ENCODE measurements around the gene RAI14. TPM values are rescaled to one million over a fixed set of nuclear protein-coding genes. Genes with fewer than 3 reads are reported as not detected.

The RAI14 gene
- total RNA-seq, 2 experiments from 2014 or later = 0.08 to 0.50 TPM

GRCh38 chr5:34624691-34625090 lies 31.4 kb upstream of the RAI14 start:
- ChIA-PET CTCF (interaction anchor here (0.7 kb wide), 1 partner anchor 17 kb away, joined by 3 read pairs; no protein-coding TSS in a partner anchor), POLR2A (no interaction called here)
- H3K4me1 Mint-ChIP-seq = no peaks in the 10 kb centered on the region
- H3K4me3 Mint-ChIP-seq = no peak overlapping the region
- no peak for DNase-seq
- no peaks in the 10 kb centered on the region for H3K9me3 Mint-ChIP-seq
- no peak overlapping the region for H3K27ac Mint-ChIP-seq
- no peaks in the 10 kb centered on the region for H3K27me3 Mint-ChIP-seq
- H3K36me3 Mint-ChIP-seq (ENCODE audit: low read depth) = no peaks in the 10 kb centered on the region

DNA sequence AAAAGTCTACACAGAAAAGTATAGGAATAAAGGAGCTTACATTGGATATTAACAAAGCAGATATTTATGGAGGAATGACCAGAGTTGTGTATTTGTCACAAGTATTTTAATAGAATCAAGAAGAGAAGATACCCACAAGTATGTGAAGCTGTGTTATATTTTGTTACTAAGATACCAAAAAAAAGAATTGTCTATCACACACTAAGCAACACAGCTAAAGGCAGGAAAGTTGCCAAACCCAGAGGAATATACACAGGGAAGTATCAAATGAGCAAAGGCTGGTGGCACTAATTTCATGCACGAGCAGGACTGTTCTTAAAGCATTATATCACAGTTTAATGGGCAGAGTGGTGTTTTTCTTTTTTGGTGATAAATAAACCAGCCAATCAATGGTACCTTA lies 30.9 kb upstream of the RAI14 start:
- Mint-ChIP-seq H3K9me3 (no peaks in the 10 kb centered on the region), H3K4me3 (no peak overlapping the region), H3K27ac (no peak overlapping the region), H3K36me3 (ENCODE audit: low read depth) (no peaks in the 10 kb centered on the region), H3K27me3 (no peaks in the 10 kb centered on the region), H3K4me1 (no peaks in the 10 kb centered on the region)
- POLR2A ChIA-PET = no interaction called here
- CTCF ChIA-PET = interaction anchor here (0.6 to 0.7 kb wide), 3 partner anchors 17 to 747 kb away, joined by 3 read pairs; no protein-coding TSS in a partner anchor
- DNase-seq = no peak

- Mint-ChIP-seq H3K9me3 (no peaks in the 10 kb centered on the region), H3K4me1 (no peaks in the 10 kb centered on the region), H3K4me3 (no peak overlapping the region), H3K36me3 (ENCODE audit: low read depth) (no peaks in the 10 kb centered on the region), H3K27me3 (peaks cover 4% of the 10 kb centered on the region), H3K27ac (no peak overlapping the region)
- POLR2A ChIA-PET = no interaction called here
- CTCF ChIA-PET = no interaction called here
- no peak for DNase-seq
These were observed 30.1 kb upstream of the RAI14 start for GRCh38 chr5:34626036-34626435.

DNA sequence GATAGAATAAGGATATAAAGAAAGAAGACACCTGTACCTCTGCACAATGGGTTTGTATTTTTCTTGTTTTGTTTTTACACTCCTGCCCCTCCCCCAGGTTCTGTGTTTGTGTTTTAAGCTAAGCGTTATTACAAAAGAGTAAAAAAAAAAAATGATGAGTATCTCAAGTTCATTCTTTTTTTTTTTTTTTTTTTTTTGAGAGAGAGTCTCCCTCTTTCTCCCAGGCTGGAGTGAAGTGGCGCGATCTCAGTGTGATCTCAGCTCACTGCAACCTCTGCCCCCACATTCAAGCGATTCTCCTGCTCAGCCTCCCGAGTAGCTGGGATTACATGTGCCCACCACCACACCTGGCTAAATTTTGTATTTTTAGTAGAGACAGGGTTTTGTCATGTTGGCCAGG lies 29.4 kb upstream of the RAI14 start:
- Mint-ChIP-seq H3K9me3 (no peaks in the 10 kb centered on the region), H3K36me3 (ENCODE audit: low read depth) (no peaks in the 10 kb centered on the region), H3K4me1 (no peaks in the 10 kb centered on the region), H3K27me3 (peaks cover 4% of the 10 kb centered on the region), H3K4me3 (no peak overlapping the region), H3K27ac (no peak overlapping the region)
- ChIA-PET CTCF (no interaction called here), POLR2A (no interaction called here)
- DNase-seq = no peak

GRCh38 chr5:34627794-34628193 lies 28.3 kb upstream of the RAI14 start:
- CTCF ChIA-PET = no interaction called here
- Mint-ChIP-seq H3K27ac (no peak overlapping the region), H3K4me3 (no peak overlapping the region), H3K9me3 (no peaks in the 10 kb centered on the region), H3K4me1 (no peaks in the 10 kb centered on the region), H3K27me3 (peaks cover 4% of the 10 kb centered on the region), H3K36me3 (ENCODE audit: low read depth) (no peaks in the 10 kb centered on the region)
- POLR2A ChIA-PET = no interaction called here
- DNase-seq = no peak

- Mint-ChIP-seq H3K4me1 (no peaks in the 10 kb centered on the region), H3K4me3 (no peak overlapping the region), H3K36me3 (ENCODE audit: low read depth) (no peaks in the 10 kb centered on the region), H3K27ac (no peak overlapping the region), H3K9me3 (no peaks in the 10 kb centered on the region), H3K27me3 (peaks cover 4% of the 10 kb centered on the region)
- ChIA-PET POLR2A (no interaction called here), CTCF (no interaction called here)
- no peak for DNase-seq
These were observed 27.8 kb upstream of the RAI14 start for GRCh38 chr5:34628373-34628772.

GRCh38 chr5:34630596-34630995 lies 25.5 kb upstream of the RAI14 start:
- H3K9me3 Mint-ChIP-seq = no peaks in the 10 kb centered on the region
- CTCF ChIA-PET = no interaction called here

DNA sequence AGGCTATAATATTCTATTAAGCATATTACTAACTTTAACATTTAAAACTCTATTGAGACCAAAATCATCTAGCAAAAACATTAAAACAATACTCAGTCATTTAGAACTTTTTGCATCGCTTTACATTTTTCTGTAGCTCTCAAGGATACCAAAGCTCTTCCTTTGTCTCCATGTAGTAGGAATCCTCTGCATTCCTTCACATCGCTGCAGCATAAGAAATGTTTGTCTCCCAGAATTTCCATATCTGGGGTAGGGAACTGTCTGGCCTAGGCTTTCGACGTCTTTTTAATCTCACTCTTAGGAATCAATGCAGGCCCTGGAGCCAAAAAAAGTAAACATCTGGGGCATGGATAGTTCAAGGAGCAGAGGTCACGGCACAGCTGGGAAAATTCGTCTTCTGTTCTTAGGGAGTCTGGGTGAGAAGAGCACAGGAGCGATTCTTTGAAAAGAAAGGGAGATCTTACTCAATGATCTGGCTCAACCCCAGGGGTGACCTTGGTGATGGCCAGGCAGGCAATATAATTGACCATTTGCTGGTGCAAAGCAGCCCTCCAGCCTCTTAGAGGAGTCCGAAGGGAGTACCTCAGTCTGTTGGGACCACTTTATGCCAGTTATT lies 23.2 kb upstream of the RAI14 start:
- H3K4me3 Mint-ChIP-seq = no peak overlapping the region
- no peaks in the 10 kb centered on the region for H3K9me3 Mint-ChIP-seq
- DNase-seq = no peak
- no peak overlapping the region for H3K27ac Mint-ChIP-seq
- ChIA-PET CTCF (no interaction called here), POLR2A (no interaction called here)
- H3K4me1 Mint-ChIP-seq = no peaks in the 10 kb centered on the region
- peaks cover 4% of the 10 kb centered on the region for H3K27me3 Mint-ChIP-seq
- H3K36me3 Mint-ChIP-seq (ENCODE audit: low read depth) = no peaks in the 10 kb centered on the region

More at GRCh38 chr5:34630596-34630995, 25.5 kb upstream of the RAI14 start:
- Mint-ChIP-seq H3K4me3 (no peak overlapping the region), H3K27me3 (peaks cover 4% of the 10 kb centered on the region), H3K27ac (no peak overlapping the region), H3K36me3 (ENCODE audit: low read depth) (no peaks in the 10 kb centered on the region), H3K4me1 (no peaks in the 10 kb centered on the region)
- POLR2A ChIA-PET = no interaction called here
- no peak for DNase-seq

DNA sequence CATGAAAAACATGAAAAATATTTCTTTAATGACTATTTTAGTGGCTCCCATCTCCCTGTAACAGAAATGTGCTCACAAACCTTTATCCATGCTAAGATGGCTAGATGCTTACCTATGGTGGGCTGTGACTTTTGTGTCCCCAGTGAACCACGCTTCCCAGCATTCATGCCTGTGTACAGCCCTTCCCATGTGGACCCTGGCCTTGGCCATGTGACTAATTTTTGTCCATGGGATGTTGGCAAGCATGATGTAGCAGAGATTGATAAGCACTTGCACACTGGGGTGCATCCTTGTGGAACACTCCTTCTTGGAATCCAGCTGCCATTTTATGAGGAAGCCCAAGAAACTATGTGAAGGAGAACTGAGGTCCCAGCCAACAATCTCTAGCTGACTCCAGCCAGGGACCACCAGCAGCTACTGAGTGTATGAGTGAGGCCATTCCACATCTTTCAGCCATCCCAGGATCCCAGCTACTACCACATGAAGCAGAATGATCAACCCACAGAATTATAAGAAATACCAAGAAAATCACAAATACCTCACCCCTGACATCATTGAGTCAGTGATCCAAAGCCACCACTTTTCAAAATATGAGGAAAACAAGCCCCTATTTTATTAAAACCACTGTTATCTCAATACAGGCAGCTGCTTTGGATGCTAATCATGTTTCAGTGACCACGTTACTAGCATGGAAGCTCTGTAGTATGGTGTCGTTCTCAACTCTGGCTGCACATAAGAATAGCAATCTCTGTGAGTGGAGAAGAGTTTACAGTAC lies 16.1 kb upstream of the RAI14 start:
- H3K9me3 Mint-ChIP-seq = no peaks in the 10 kb centered on the region
- DNase-seq = no peak
- no peaks in the 10 kb centered on the region for H3K36me3 Mint-ChIP-seq (ENCODE audit: low read depth)
- peaks cover 16% of the 10 kb centered on the region for H3K27me3 Mint-ChIP-seq
- no peaks in the 10 kb centered on the region for H3K4me1 Mint-ChIP-seq
- CTCF ChIA-PET = interaction anchor here (0.6 kb wide), 1 partner anchor 100 kb away, joined by 4 read pairs; no protein-coding TSS in a partner anchor
- H3K27ac Mint-ChIP-seq = no peak overlapping the region
- POLR2A ChIA-PET = no interaction called here
- no peak overlapping the region for H3K4me3 Mint-ChIP-seq

DNA sequence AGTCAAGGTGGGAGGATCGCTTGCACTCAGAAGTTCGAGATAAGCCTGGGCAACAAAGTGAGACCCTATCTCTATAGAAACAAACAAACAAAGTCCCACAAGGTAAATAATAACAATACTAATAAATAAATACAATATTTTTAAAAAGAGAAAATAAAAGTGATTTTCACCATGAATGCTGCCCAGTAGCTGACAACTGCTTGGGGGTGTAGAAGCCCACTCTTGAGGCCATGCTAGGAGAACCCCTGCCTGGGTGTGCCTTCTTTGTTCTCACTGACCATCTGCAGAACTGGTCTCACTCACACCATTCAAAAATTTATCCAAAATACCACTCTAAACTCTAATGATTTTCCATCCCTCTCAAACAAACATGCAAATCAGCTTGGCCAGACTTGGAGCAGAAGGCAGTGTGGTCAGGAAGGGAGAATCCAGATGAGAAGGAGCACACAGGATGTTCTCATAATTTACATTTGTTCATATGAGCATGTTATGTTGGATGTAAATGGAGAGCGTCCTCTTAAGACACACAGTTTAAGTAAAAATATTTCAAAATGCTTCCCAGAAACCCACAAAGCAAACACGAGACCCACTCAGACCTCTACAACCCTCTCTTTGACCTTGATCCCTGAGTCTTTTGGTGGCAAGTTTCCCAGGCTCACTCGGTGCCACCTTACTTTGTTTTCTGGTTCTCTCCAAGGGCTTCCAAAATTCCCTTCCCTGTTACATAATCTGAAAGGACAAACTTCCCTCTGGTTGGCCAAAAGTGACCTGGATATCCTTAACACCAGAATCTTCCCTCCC lies 7.9 kb upstream of the RAI14 start:
- CTCF ChIA-PET = no interaction called here
- no peak for DNase-seq
- Mint-ChIP-seq H3K27ac (no peak overlapping the region), H3K9me3 (peaks cover 2% of the 10 kb centered on the region), H3K36me3 (ENCODE audit: low read depth) (no peaks in the 10 kb centered on the region), H3K4me1 (no peaks in the 10 kb centered on the region), H3K4me3 (no peak overlapping the region), H3K27me3 (peaks cover 27% of the 10 kb centered on the region)
- POLR2A ChIA-PET = no interaction called here

- no peak overlapping the region for H3K4me3 Mint-ChIP-seq
- CTCF ChIA-PET = no interaction called here
These were observed 7.3 kb upstream of the RAI14 start for GRCh38 chr5:34648840-34649158.

GRCh38 chr5:34651791-34652190 lies 4.3 kb upstream of the RAI14 start:
- peaks cover 8% of the 10 kb centered on the region for H3K4me1 Mint-ChIP-seq
- H3K4me3 Mint-ChIP-seq = no peak overlapping the region
- no peak overlapping the region for H3K27ac Mint-ChIP-seq
- ChIA-PET CTCF (no interaction called here), POLR2A (no interaction called here)
- peaks cover 3% of the 10 kb centered on the region for H3K36me3 Mint-ChIP-seq (ENCODE audit: low read depth)
- no peak for DNase-seq
- H3K27me3 Mint-ChIP-seq = peaks cover 42% of the 10 kb centered on the region
- H3K9me3 Mint-ChIP-seq = peaks cover 2% of the 10 kb centered on the region

More at GRCh38 chr5:34648840-34649158, 7.3 kb upstream of the RAI14 start:
- peaks cover 30% of the 10 kb centered on the region for H3K27me3 Mint-ChIP-seq
- H3K4me1 Mint-ChIP-seq = no peaks in the 10 kb centered on the region
- no peak for DNase-seq
- no peaks in the 10 kb centered on the region for H3K36me3 Mint-ChIP-seq (ENCODE audit: low read depth)
- peaks cover 2% of the 10 kb centered on the region for H3K9me3 Mint-ChIP-seq
- POLR2A ChIA-PET = no interaction called here
- no peak overlapping the region for H3K27ac Mint-ChIP-seq

- no peak overlapping the region for H3K4me3 Mint-ChIP-seq
- no peak overlapping the region for H3K27ac Mint-ChIP-seq
- DNase-seq = no peak
- POLR2A ChIA-PET = no interaction called here
- peaks cover 47% of the 10 kb centered on the region for H3K27me3 Mint-ChIP-seq
- CTCF ChIA-PET = no interaction called here
- peaks cover 3% of the 10 kb centered on the region for H3K36me3 Mint-ChIP-seq (ENCODE audit: low read depth)
- H3K9me3 Mint-ChIP-seq = no peaks in the 10 kb centered on the region
- H3K4me1 Mint-ChIP-seq = peaks cover 13% of the 10 kb centered on the region
These were observed 3.7 kb upstream of the RAI14 start for GRCh38 chr5:34652466-34652865.

Data from activated CD4-positive, alpha-beta T cell treated with anti-CD3 and anti-CD28 coated beads, Interleukin-2, amount 10 ng/mL, durations not matched to agents 7 days and 5 days (primary cell).